PC-3 (cell line): ENCODE results near the gene TSSK2. TPM values are rescaled to one million over a fixed set of nuclear protein-coding genes. Genes with fewer than 3 reads are reported as not detected.

Experiments
- ATAC-seq: fragments of 200-7000 bp; cut with Tn5 transposase; 2 replicates; pipeline ENCODE4 v1.9.1; 2020; ENCODE audit warnings: mild to moderate bottlenecking, moderate library complexity
- BruUV-seq: library from RNA; stranded (reverse); fragments of 400-500 nt; replicated peaks from 2 replicates; lab custom pipeline; 2021; lab: Mats Ljungman, UMichigan
- CTCF ChIA-PET: fragments of 300-600 bp; sonication (Branson Sonifier 250); formaldehyde crosslinking; loops from one replicate; lab custom pipeline; 2022; ENCODE audit warnings: antibody characterized with exemption; lab: Charles Lee
- POLR2A ChIA-PET: fragments of 300-600 bp; sonication (Branson Sonifier 250); formaldehyde crosslinking; loops from one replicate; lab custom pipeline; 2022; ENCODE audit warnings: antibody characterized with exemption; ENCODE audit not compliant: unreplicated experiment; lab: Charles Lee
- DNase-seq: peaks from one replicate; pipeline ENCODE4 v3.0.0-alpha.2; 2015
- H2AFZ ChIP-seq: fragments of 300-600 bp; sonication (generic); 2 replicates; pipeline ENCODE4 v1.6.0; 2016; ENCODE audit warnings: antibody characterized with exemption, low read length
- H3F3A ChIP-seq: fragments of 300-600 bp; sonication (generic); one replicate; pipeline ENCODE4 v1.6.0; 2017; ENCODE audit warnings: antibody characterized with exemption, low read length, control low read depth, mild to moderate bottlenecking; ENCODE audit not compliant: unreplicated experiment
- H3K27ac ChIP-seq: fragments of 300-600 bp; sonication (generic); 2 replicates; pipeline ENCODE4 v1.5.1; 2016; ENCODE audit warnings: mild to moderate bottlenecking, low read length
- H3K27me3 ChIP-seq: fragments of 300-600 bp; sonication (generic); 2 replicates; pipeline ENCODE4 v1.6.1; 2016; ENCODE audit warnings: low read length, mixed read lengths
- H3K36me3 ChIP-seq: fragments of 300-600 bp; sonication (generic); 2 replicates; pipeline ENCODE4 v1.6.1; 2016; ENCODE audit warnings: low read depth, mixed run types, low read length, mixed read lengths
- H3K4me1 ChIP-seq: fragments of 300-600 bp; sonication (generic); 2 replicates; pipeline ENCODE4 v1.5.1; 2016; ENCODE audit warnings: low read length; ENCODE audit not compliant: insufficient read depth
- H3K4me2 ChIP-seq: fragments of 300-600 bp; sonication (generic); 2 replicates; pipeline ENCODE4 v1.6.0; 2016; ENCODE audit warnings: low read length
- H3K4me3 ChIP-seq: fragments of 300-600 bp; sonication (generic); 2 replicates; pipeline ENCODE4 v1.5.1; 2016; ENCODE audit warnings: mild to moderate bottlenecking, low read length, mixed read lengths
- H3K79me2 ChIP-seq: fragments of 300-600 bp; sonication (generic); 2 replicates; pipeline ENCODE4 v1.6.1; 2017; ENCODE audit warnings: low read length, mixed read lengths
- H3K9ac ChIP-seq: fragments of 300-600 bp; sonication (generic); 2 replicates; pipeline ENCODE4 v1.6.0; 2016; ENCODE audit warnings: mild to moderate bottlenecking, low read length
- H3K9me2 ChIP-seq: fragments of 300-600 bp; sonication (generic); replicated peaks from 2 replicates; pipeline ENCODE4 v1.6.1; 2016; ENCODE audit warnings: mixed run types, low read length, mixed read lengths
- H3K9me3 ChIP-seq: fragments of 300-600 bp; sonication (generic); 2 replicates; pipeline ENCODE4 v1.6.1; 2016; ENCODE audit warnings: low read length, mixed read lengths
- H4K20me1 ChIP-seq: fragments of 300-600 bp; sonication (generic); 2 replicates; pipeline ENCODE4 v1.6.1; 2016; ENCODE audit warnings: low read length, mixed read lengths
- EZH2 ChIP-seq: fragments of 300-600 bp; sonication (generic); IDR thresholded peaks from one replicate; pipeline ENCODE4 v1.6.1; 2017; ENCODE audit warnings: antibody characterized with exemption, mild to moderate bottlenecking, low read length; ENCODE audit not compliant: unreplicated experiment
- EZH2phosphoT487 ChIP-seq: fragments of 300-600 bp; sonication (generic); IDR thresholded peaks from 2 replicates; pipeline ENCODE4 v1.6.1; 2018; ENCODE audit warnings: mild to moderate bottlenecking, antibody characterized with exemption, low read length, borderline replicate concordance
- intact Hi-C: fragments of 100-400 bp; cut with micrococcal nuclease; formaldehyde crosslinking; loops from 2 replicates; pipeline ENCODE4 v1.9.0; 2023
- total RNA-seq: library from RNA; depleted of rRNA; stranded (reverse); fragments of >200 nt; gene quantifications from 2 replicates; pipeline ENCODE4 v1.2.3, GENCODE V29; 2014
- TF ChIP-seq, protein P1 (sequence below): fragments of 300-600 bp; sonication (generic); conservative IDR thresholded peaks from 2 replicates; pipeline ENCODE4 v1.5.1; 2017; ENCODE audit warnings: antibody characterized with exemption, low read depth, mild to moderate bottlenecking, low read length

Gene TSSK2
- total RNA-seq, 1 experiment from 2014 or later, result not detected

DNA sequence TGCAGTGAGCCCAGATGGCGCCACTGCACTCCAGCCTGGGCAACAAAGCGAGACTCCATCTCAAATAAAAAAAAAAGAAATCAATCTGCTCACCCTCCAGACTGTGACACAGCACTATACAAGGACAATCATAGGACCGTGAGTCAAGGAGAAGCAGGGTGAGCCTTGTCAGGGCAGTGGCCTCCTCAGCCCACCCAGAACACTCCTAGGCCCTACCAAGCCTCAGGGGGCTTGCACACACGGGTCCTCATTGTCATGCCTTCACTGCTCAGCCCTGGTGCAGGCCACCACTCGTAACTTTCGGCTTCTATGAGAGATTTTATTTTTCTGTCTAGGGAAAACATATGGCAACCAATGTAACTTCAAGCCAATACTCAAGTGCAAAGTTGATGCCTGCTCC, 44.7 kb upstream of the TSSK2 start:
- Histone ChIP-seq H3K79me2 (no peaks in the 10 kb centered on the region), H3K27me3 (no peaks in the 10 kb centered on the region), H3K4me1 (peaks cover 9% of the 10 kb centered on the region; the same call in 1 of the 2 replicates), H3K9ac (no peak overlapping the region), H3K27ac (no peak overlapping the region), H3K9me3 (no peaks in the 10 kb centered on the region), H2AFZ (no peak overlapping the region), H3K4me2 (no peak overlapping the region), H3K9me2 (no peaks in the 10 kb centered on the region), H3K4me3 (no peak overlapping the region), H4K20me1 (no peaks in the 10 kb centered on the region; the same call in 1 of the 2 replicates), H3K36me3 (no peaks in the 10 kb centered on the region), H3F3A (no peaks in the 10 kb centered on the region)
- BruUV-seq, result no TSS peak
- POLR2A ChIA-PET, result no interaction called here
- CTCF ChIA-PET, result no interaction called here
- DNase-seq (no peak), ATAC-seq (no peak)
- intact Hi-C loops, result no loop called here
- TF ChIP-seq EZH2 (no peak), EZH2phosphoT487 (no peak)
- TF ChIP-seq, protein P1, sequence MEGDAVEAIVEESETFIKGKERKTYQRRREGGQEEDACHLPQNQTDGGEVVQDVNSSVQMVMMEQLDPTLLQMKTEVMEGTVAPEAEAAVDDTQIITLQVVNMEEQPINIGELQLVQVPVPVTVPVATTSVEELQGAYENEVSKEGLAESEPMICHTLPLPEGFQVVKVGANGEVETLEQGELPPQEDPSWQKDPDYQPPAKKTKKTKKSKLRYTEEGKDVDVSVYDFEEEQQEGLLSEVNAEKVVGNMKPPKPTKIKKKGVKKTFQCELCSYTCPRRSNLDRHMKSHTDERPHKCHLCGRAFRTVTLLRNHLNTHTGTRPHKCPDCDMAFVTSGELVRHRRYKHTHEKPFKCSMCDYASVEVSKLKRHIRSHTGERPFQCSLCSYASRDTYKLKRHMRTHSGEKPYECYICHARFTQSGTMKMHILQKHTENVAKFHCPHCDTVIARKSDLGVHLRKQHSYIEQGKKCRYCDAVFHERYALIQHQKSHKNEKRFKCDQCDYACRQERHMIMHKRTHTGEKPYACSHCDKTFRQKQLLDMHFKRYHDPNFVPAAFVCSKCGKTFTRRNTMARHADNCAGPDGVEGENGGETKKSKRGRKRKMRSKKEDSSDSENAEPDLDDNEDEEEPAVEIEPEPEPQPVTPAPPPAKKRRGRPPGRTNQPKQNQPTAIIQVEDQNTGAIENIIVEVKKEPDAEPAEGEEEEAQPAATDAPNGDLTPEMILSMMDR, result no peak

DNA sequence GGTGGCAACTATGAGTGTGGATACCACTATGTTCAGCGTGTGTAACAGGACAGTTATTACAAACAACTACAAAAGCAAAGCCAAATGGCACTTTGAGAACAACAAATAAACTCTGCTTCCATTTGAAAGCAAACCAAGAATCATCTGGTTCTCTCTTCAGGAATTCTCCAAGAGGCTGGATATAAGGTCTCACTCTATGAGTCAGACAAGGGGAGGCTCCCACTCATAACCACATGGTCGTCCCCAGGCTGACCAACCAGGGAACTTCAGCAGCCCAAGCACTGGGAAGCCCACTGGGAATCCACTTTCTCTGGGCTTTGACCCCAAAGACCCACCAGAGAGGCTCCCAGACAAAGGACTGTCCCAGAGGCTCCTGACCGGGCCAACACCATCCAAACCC, 44.2 kb upstream of the TSSK2 start:
- BruUV-seq, result no TSS peak
- intact Hi-C loops, result no loop called here
- ChIA-PET CTCF (no interaction called here), POLR2A (no interaction called here)
- no peak overlapping the region for H3K4me3 ChIP-seq
- H3K9me3 ChIP-seq, result no peaks in the 10 kb centered on the region
- H3K4me2 ChIP-seq, result no peak overlapping the region
- no peak overlapping the region for H3K27ac ChIP-seq
- no peaks in the 10 kb centered on the region; the same call in 1 of the 2 replicates for H4K20me1 ChIP-seq
- no peaks in the 10 kb centered on the region for H3K9me2 ChIP-seq
- no peaks in the 10 kb centered on the region for H3K36me3 ChIP-seq
- no peaks in the 10 kb centered on the region for H3K27me3 ChIP-seq
- peaks cover 9% of the 10 kb centered on the region; the same call in 1 of the 2 replicates for H3K4me1 ChIP-seq
- no peaks in the 10 kb centered on the region for H3F3A ChIP-seq
- DNase-seq (peak; percentile 3), ATAC-seq (no peak)
- H2AFZ ChIP-seq, result no peak overlapping the region
- no peak for TF ChIP-seq EZH2
- TF ChIP-seq, protein P1, result no peak
- no peak for TF ChIP-seq EZH2phosphoT487
- H3K79me2 ChIP-seq, result no peaks in the 10 kb centered on the region
- no peak overlapping the region for H3K9ac ChIP-seq

DNA sequence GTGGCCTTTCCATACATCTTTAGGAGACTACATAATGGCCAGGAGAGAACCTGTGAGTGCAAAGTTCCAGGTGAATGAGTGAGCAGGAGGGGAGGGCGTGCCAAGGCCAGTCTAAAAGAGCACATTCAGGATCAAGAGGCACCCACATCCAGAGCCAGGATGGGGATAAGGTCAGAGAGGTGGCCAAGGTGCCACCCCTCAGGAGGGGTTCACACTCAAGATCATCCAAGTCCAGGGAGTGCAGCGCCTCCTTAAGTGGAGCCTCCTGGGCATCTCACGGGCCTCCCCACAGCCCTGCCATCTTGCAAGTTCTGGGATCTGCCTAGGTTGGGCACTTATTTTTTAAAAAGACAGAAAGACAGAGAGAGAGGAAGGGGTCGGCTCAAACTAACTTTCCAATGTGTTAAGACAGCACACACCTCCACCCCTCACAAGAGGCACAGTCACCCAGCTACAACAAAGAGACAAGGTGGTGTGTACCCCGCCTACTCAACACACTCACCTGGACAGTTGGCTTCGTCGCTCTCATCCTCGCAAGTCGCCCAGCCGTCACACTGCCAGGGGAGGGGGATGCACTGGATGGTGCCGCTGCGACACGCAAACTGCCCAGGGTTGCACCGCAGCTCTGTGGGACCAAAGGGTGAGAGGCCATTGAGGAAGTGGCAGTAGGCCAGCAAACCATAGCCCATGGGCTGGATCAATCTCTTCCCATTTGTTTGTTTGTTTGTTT, 42.1 kb upstream of the TSSK2 start:
- TF ChIP-seq EZH2phosphoT487 (no peak), EZH2 (no peak)
- TF ChIP-seq, protein P1, result no peak
- no peaks in the 10 kb centered on the region for H3F3A ChIP-seq
- H3K79me2 ChIP-seq, result 0 out of 2 replicates have a peak, but pooled peaks cover 5% of the 10 kb centered on the region
- H3K27ac ChIP-seq, result no peak overlapping the region
- no peaks in the 10 kb centered on the region for H3K9me3 ChIP-seq
- H3K27me3 ChIP-seq, result no peaks in the 10 kb centered on the region
- CTCF ChIA-PET, result no interaction called here
- ATAC-seq (no peak), DNase-seq (no peak)
- H3K4me1 ChIP-seq, result peaks cover 9% of the 10 kb centered on the region; the same call in 1 of the 2 replicates
- no TSS peak for BruUV-seq
- H3K9ac ChIP-seq, result no peak overlapping the region
- no peaks in the 10 kb centered on the region; the same call in 1 of the 2 replicates for H4K20me1 ChIP-seq
- H3K4me2 ChIP-seq, result no peak overlapping the region
- no peaks in the 10 kb centered on the region for H3K36me3 ChIP-seq
- H3K4me3 ChIP-seq, result no peak overlapping the region
- POLR2A ChIA-PET, result no interaction called here
- no peak overlapping the region for H2AFZ ChIP-seq
- intact Hi-C loops, result no loop called here
- H3K9me2 ChIP-seq, result no peaks in the 10 kb centered on the region
